Stomach (tissue), 9 donors: Measurements from ENCODE around the gene IGHMBP2. TPM values are rescaled to one million over a fixed set of nuclear protein-coding genes. Genes with fewer than 3 reads are reported as not detected.
A peak's percentile ranks its signal among the peaks of the same experiment; 100 is the strongest.

Source experiments
- DNase-seq, 2 donors: peaks; one replicate each; pipeline versions ENCODE4 v3.0.0 to v3.0.0-alpha.2; 2013 to 2019
- H3K27ac ChIP-seq, 5 donors: fragments of 200-600 bp in 4 of 5; sonication (generic) in 4 of 5; one replicate each; pipeline ENCODE4 v1.5.1; 2013 to 2019; ENCODE audit warnings: mild to moderate bottlenecking in 1 of 5, moderate library complexity in 1 of 5
- H3K27me3 ChIP-seq, 3 donors: fragments of 200-600 bp; sonication (generic); one replicate each; pipeline ENCODE4 v1.5.1; 2017 to 2019; ENCODE audit warnings: mixed run types in 1 of 3
- H3K36me3 ChIP-seq, 4 donors: fragments of 200-600 bp; sonication (generic); 1 replicate in 3 of 4; 2 replicates in 1 of 4; pipeline ENCODE4 v1.5.1; 2016 to 2019
- H3K4me1 ChIP-seq, 4 donors: fragments of 200-600 bp; sonication (generic); one replicate each; pipeline ENCODE4 v1.5.1; 2016 to 2019
- H3K4me3 ChIP-seq, 4 donors: fragments of 200-600 bp; sonication (generic) in 3 of 4; one replicate each; pipeline ENCODE4 v1.5.1; 2016 to 2019; ENCODE audit warnings: mild to moderate bottlenecking in 1 of 4
- H3K9me3 ChIP-seq, 4 donors: fragments of 200-600 bp; sonication (generic); one replicate each; pipeline ENCODE4 v1.5.1; 2016 to 2019
- CTCF ChIP-seq, 7 experiments: fragments of 450-650 bp in 4 of 7; fragments of 200-600 bp in 3 of 7; sonication (generic) in 3 of 7; IDR thresholded peaks; one replicate each; pipeline ENCODE4 v1.5.1; 2016 to 2019; ENCODE audit warnings: antibody characterized with exemption in 7 of 7, control low read depth in 2 of 7, mild to moderate bottlenecking in 1 of 7
- EP300 ChIP-seq: sonication (generic); formaldehyde crosslinking; IDR thresholded peaks from one replicate; pipeline ENCODE4 v1.6.1; 2017; ENCODE audit warnings: antibody characterized with exemption
- POLR2A ChIP-seq, 4 donors: fragments of 450-650 bp; IDR thresholded peaks; one replicate each; pipeline ENCODE4 v1.6.1; 2016; ENCODE audit warnings: antibody characterized with exemption in 4 of 4, control low read depth in 2 of 4, mild to moderate bottlenecking in 1 of 4, moderate library complexity in 1 of 4
- POLR2AphosphoS5 ChIP-seq, 3 donors: sonication (generic); formaldehyde crosslinking; IDR thresholded peaks; one replicate each; pipeline ENCODE4 v1.6.1; 2016; ENCODE audit warnings: antibody characterized with exemption in 3 of 3
- WGBS, 5 donors: extraction: QIAGEN DNeasy Blood & Tissue Kit in 3 of 5; methylation state at CpG; one replicate each; pipeline versions ENCODE4 v1.1.5 to v1.1.7; 2013 to 2018; 5-methylcytosine and 5-hydroxymethylcytosine counted together
- intact Hi-C: fragments of 100-400 bp; cut with DNase I; formaldehyde crosslinking; loops from one replicate; pipeline ENCODE4 v1.15.1; 2023; ENCODE audit warnings: low total_unique reads
- polyA plus RNA-seq, 3 donors: library from polyadenylated mRNA; stranded (reverse); fragments of 200-250 nt; gene quantifications; one replicate each; pipeline ENCODE4 v1.2.3, GENCODE V29; 2013
- total RNA-seq, 5 donors: library from RNA; depleted of rRNA; stranded (reverse); fragments of >200 nt; gene quantifications; one replicate each; pipeline versions ENCODE4 v1.1.0 to v1.2.3, GENCODE V29; 2014 to 2016
- donor health status: healthy with polysubstance abuse.
- donor health status: Bipolar disorder and iron deficiency.
- donor health status: healthy.

Gene IGHMBP2
- total and polyA plus RNA-seq, 8 donors, result 8.8 to 133 (median 13.7) TPM

DNA sequence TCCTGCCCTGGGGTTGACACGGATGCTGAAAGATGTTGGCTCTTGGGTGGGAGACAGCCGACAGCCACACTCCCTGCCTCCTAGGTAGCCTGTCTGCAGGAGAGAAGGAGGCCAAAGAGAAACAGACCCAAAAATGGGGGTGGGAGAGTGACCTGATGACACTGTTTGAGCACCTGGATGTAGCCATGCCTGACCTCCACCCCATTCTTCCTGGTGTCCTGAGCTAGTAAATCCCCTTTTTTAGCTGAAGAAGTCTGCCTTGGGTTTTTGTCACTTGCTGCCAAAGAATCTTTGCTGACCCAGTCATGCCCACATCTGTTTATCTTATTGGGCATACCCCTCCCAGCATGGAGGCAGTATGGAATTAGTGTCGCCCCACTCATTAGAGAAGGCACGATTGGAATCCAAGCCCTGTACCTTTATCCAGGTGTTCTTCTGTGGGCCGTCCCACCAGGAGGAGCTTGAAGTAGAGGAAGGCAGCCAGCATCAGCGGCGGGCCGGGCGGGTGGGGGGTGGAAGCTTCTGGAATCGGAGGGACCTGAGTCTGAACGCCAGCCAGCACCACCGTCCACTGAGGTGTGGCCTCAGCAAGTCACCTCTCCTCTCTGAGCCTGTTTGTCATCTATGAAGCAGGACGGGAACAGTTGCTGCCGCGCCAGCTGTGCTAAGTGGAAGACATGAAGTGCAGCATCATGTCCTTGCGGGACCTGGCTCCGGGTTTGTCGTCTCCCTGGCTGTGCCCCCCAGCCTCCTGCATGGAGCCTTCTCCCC lies 37.8 kb downstream of the IGHMBP2 start:
- Histone ChIP-seq H3K4me1 (peaks cover 0 to 38% (median 15%) of the 10 kb centered on the region in 4 donors), H3K27me3 (no peaks in the 10 kb centered on the region), H3K27ac (peak overlapping the region in 4 of 5 donors; percentile 73 to 91 (median 82)), H3K36me3 (peaks cover 31 to 46% (median 44%) of the 10 kb centered on the region in 4 donors), H3K4me3 (no peak overlapping the region), H3K9me3 (no peaks in the 10 kb centered on the region)
- no peak for DNase-seq
- intact Hi-C loops, result no loop called here
- WGBS, 5 donors, result 79 to 88% (median 84%) methylated on average over 17 to 18 of the region's 18 CpGs
- TF ChIP-seq CTCF (IDR thresholded peaks at IDR 0.05), result no peak
- no peak for TF ChIP-seq POLR2A (IDR thresholded peaks at IDR 0.05)

GRCh38 chr11:68942095-68942620 lies 38.5 kb downstream of the IGHMBP2 start:
- Histone ChIP-seq H3K27me3 (no peaks in the 10 kb centered on the region), H3K9me3 (no peaks in the 10 kb centered on the region), H3K27ac (peak overlapping the region in 4 of 5 donors; percentile 73 to 91 (median 82)), H3K4me1 (peaks cover 0 to 44% (median 22%) of the 10 kb centered on the region in 4 donors), H3K36me3 (peaks cover 25 to 40% (median 38%) of the 10 kb centered on the region in 4 donors), H3K4me3 (no peak overlapping the region)
- WGBS, 5 donors, result 70 to 80% (median 71%) methylated on average over 9 to 11 of the region's 11 CpGs
- DNase-seq, result no peak
- intact Hi-C loops, result no loop called here
- TF ChIP-seq EP300 (no peak), CTCF (IDR thresholded peaks at IDR 0.05) (no peak), POLR2AphosphoS5 (IDR thresholded peaks at IDR 0.05) (no peak), POLR2A (IDR thresholded peaks at IDR 0.05) (no peak)

DNA sequence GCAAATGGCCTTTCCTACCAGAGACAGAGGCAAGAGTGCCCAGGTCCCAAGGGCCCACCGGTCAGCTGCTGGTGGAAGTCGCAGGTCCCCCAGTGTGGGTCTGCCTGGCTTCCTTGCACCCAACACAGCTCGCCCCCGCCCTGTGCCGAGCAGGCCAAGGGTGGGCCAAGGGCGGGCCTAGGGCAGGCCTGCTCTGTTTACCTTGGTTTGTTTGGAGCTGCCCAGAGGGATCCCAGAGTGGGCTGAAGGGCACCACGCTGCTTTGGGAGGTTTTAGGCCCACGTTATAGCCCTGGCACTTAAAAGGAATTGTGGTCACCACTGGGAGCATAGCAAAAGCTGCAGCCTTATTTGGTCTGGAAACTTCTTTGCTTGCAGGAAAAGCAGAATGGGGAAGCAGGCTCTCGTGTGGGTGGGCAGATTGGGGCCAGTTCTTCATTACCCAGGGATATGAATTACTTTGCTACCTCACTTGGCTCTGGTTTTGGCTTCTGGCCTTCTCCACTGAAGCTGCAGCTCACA lies 39.1 kb downstream of the IGHMBP2 start:
- intact Hi-C loops, result no loop called here
- no peak overlapping the region for H3K4me3 ChIP-seq
- DNase-seq, result peak in 1 of 2 donors; percentile 79
- H3K4me1 ChIP-seq, result peaks cover 0 to 44% (median 23%) of the 10 kb centered on the region in 4 donors
- H3K27ac ChIP-seq, result peak overlapping the region in 4 of 5 donors; percentile 73 to 91 (median 82)
- WGBS, 5 donors, result 37 to 53% (median 49%) methylated on average over 2 to 9 of the region's 9 CpGs
- H3K27me3 ChIP-seq, result no peaks in the 10 kb centered on the region
- TF ChIP-seq EP300 (peak; percentile 59), CTCF (IDR thresholded peaks at IDR 0.05) (no peak), POLR2AphosphoS5 (IDR thresholded peaks at IDR 0.05) (peak in 1 of 3 donors; percentile 87), POLR2A (IDR thresholded peaks at IDR 0.05) (no peak)
- peaks cover 19 to 33% (median 31%) of the 10 kb centered on the region in 4 donors for H3K36me3 ChIP-seq
- no peaks in the 10 kb centered on the region for H3K9me3 ChIP-seq

GRCh38 chr11:68946416-68947090 lies 42.9 kb downstream of the IGHMBP2 start:
- H3K27me3 ChIP-seq, result no peaks in the 10 kb centered on the region
- 39 to 47% (median 40%) methylated on average over 18 of the region's 18 CpGs for WGBS, 5 donors
- intact Hi-C loops, result no loop called here
- peaks cover 0 to 42% (median 23%) of the 10 kb centered on the region in 4 donors for H3K4me1 ChIP-seq
- peak overlapping the region in 4 of 5 donors; percentile 14 to 91 (median 74) for H3K27ac ChIP-seq
- peak in 1 of 3 donors; percentile 45 for TF ChIP-seq POLR2AphosphoS5 (IDR thresholded peaks at IDR 0.05)
- TF ChIP-seq EP300, result no peak
- no peak for TF ChIP-seq CTCF (IDR thresholded peaks at IDR 0.05)
- TF ChIP-seq POLR2A (IDR thresholded peaks at IDR 0.05), result no peak
- H3K4me3 ChIP-seq, result no peak overlapping the region
- no peaks in the 10 kb centered on the region for H3K36me3 ChIP-seq
- peak in 1 of 2 donors; percentile 83 for DNase-seq
- no peaks in the 10 kb centered on the region for H3K9me3 ChIP-seq
